H1 (cell line): Measurements from ENCODE around the gene NPIPA1. TPM values are rescaled to one million over a fixed set of nuclear protein-coding genes. Genes with fewer than 3 reads are reported as not detected.

Experiments used
- CTCF ChIA-PET: fragments of 300-600 bp; sonication (Branson Sonifier 250); formaldehyde crosslinking; loops from one replicate; lab custom pipeline; 2021; ENCODE audit not compliant: partially characterized antibody; lab: Charles Lee
- POLR2A ChIA-PET: fragments of 300-600 bp; sonication (Branson Sonifier 250); formaldehyde crosslinking; loops from one replicate; lab custom pipeline; 2021; ENCODE audit warnings: inconsistent platforms; ENCODE audit not compliant: partially characterized antibody; lab: Charles Lee
- DNase-seq, 2 experiments: peaks; one replicate each; pipeline versions ENCODE4 v3.0.0 to v3.0.0-alpha.2; 2010 to 2022; ENCODE audit warnings: low spot score in 2 of 2, low read depth in 1 of 2, mixed read lengths in 1 of 2
- FAIRE-seq: peaks from 2 replicates; lab custom pipeline; 2011; peaks lifted over from hg19 to GRCh38; lab: Jason Lieb, UNC
- H2AFZ ChIP-seq: 2 replicates; pipeline ENCODE4 v1.8.1; 2012; ENCODE audit warnings: low read length, inconsistent platforms
- H2AK5ac ChIP-seq: 2 replicates; pipeline ENCODE4 v1.6.1; 2013; ENCODE audit warnings: low read depth, low read length
- H2BK120ac ChIP-seq: replicated peaks from 2 replicates; pipeline ENCODE3; 2013; ENCODE audit warnings: low read depth, low read length, inconsistent platforms
- H2BK12ac ChIP-seq: 2 replicates; pipeline ENCODE4 v1.6.1; 2013; ENCODE audit warnings: low read depth, low read length
- H2BK15ac ChIP-seq: 2 replicates; pipeline ENCODE4 v1.6.1; 2013; ENCODE audit warnings: low read length
- H2BK20ac ChIP-seq: 2 replicates; pipeline ENCODE4 v1.6.1; 2013; ENCODE audit warnings: low read length
- H2BK5ac ChIP-seq: 2 replicates; pipeline ENCODE4 v1.6.1; 2013; ENCODE audit warnings: low read depth, low read length
- H3K14ac ChIP-seq: 2 replicates; pipeline ENCODE4 v1.6.1; 2013; ENCODE audit warnings: inconsistent platforms; ENCODE audit not compliant: insufficient read length
- H3K18ac ChIP-seq: 2 replicates; pipeline ENCODE4 v1.6.1; 2013; ENCODE audit warnings: low read length; ENCODE audit errors: extremely low read depth
- H3K23ac ChIP-seq: 2 replicates; pipeline ENCODE4 v1.6.1; 2013; ENCODE audit warnings: inconsistent platforms; ENCODE audit not compliant: insufficient read length
- H3K23me2 ChIP-seq: 2 replicates; pipeline ENCODE4 v1.6.1; 2013; ENCODE audit warnings: low read depth, low read length
- H3K27ac ChIP-seq: 2 replicates; pipeline ENCODE4 v1.6.1; 2011; ENCODE audit warnings: low read depth, low read length, inconsistent platforms
- H3K27me3 ChIP-seq, 4 experiments: replicated peaks in 1 of 4; 1 replicate in 1 of 4; 2 replicates in 3 of 4; pipeline versions ENCODE4 v1.6.1 to v1.8.1; 2011 to 2013; ENCODE audit warnings: low read length in 3 of 4, mild to moderate bottlenecking in 3 of 4, inconsistent platforms in 2 of 4, mixed read lengths in 2 of 4, moderate library complexity in 1 of 4; ENCODE audit not compliant: control insufficient read depth in 3 of 4, insufficient read depth in 3 of 4; ENCODE audit errors: extremely low read depth in 1 of 4
- H3K36me3 ChIP-seq, 4 experiments: 2 replicates each; pipeline versions ENCODE4 v1.6.1 to v1.8.1; 2011 to 2013; ENCODE audit warnings: mild to moderate bottlenecking in 4 of 4, low read length in 3 of 4, moderate library complexity in 2 of 4, control low read depth in 1 of 4, inconsistent platforms in 1 of 4; ENCODE audit not compliant: insufficient read depth in 4 of 4, control insufficient read depth in 2 of 4
- H3K4ac ChIP-seq: replicated peaks from 2 replicates; pipeline ENCODE3; 2013; ENCODE audit warnings: low read length, low read depth, mixed read lengths, inconsistent platforms; ENCODE audit not compliant: insufficient read length
- H3K4me1 ChIP-seq, 4 experiments: replicated peaks in 1 of 4; 1 replicate in 1 of 4; 2 replicates in 3 of 4; pipeline versions ENCODE4 v1.6.1 to v1.8.1; 2011 to 2013; ENCODE audit warnings: low read length in 3 of 4, inconsistent platforms in 2 of 4, mixed read lengths in 1 of 4; ENCODE audit not compliant: insufficient read depth in 4 of 4, control insufficient read depth in 3 of 4
- H3K4me2 ChIP-seq, 2 experiments: 2 replicates each; pipeline versions ENCODE4 v1.6.1 to v1.8.1; 2011 to 2013; ENCODE audit warnings: low read depth in 2 of 2, low read length in 2 of 2, control low read depth in 1 of 2, inconsistent platforms in 1 of 2, mild to moderate bottlenecking in 1 of 2; ENCODE audit not compliant: insufficient read depth in 1 of 2
- H3K4me3 ChIP-seq, 4 experiments: fragments of 200-600, 300-600 bp in 1 of 4; sonication (generic), shearing (Covaris generic), sonication (Bioruptor Twin) in 1 of 4; 2 replicates each; pipeline versions ENCODE4 v1.5.1 to v1.8.1; 2011 to 2016; ENCODE audit warnings: low read length in 4 of 4, low read depth in 3 of 4, control low read depth in 2 of 4, inconsistent platforms in 2 of 4, mild to moderate bottlenecking in 2 of 4, mixed read lengths in 1 of 4, moderate library complexity in 1 of 4; ENCODE audit not compliant: insufficient read depth in 2 of 4; ENCODE audit errors: extremely low read depth in 1 of 4
- H3K56ac ChIP-seq: replicated peaks from 2 replicates; pipeline ENCODE3; 2013; ENCODE audit warnings: low read depth, mild to moderate bottlenecking, mixed read lengths, low read length, inconsistent platforms; ENCODE audit not compliant: insufficient read length
- H3K79me1 ChIP-seq: 2 replicates; pipeline ENCODE4 v1.6.1; 2013; ENCODE audit warnings: low read depth, low read length, control low read depth
- H3K79me2 ChIP-seq, 2 experiments: 2 replicates each; pipeline versions ENCODE4 v1.6.1 to v1.8.1; 2012 to 2013; ENCODE audit warnings: low read length in 2 of 2, mild to moderate bottlenecking in 2 of 2, inconsistent platforms in 1 of 2; ENCODE audit not compliant: insufficient read depth in 2 of 2, control insufficient read depth in 1 of 2
- H3K9ac ChIP-seq, 4 experiments: replicated peaks in 1 of 4; 1 replicate in 1 of 4; 2 replicates in 3 of 4; pipeline versions ENCODE4 v1.6.1 to v1.8.1; 2011 to 2013; ENCODE audit warnings: low read depth in 3 of 4, low read length in 3 of 4, control low read depth in 2 of 4, mild to moderate bottlenecking in 2 of 4, moderate library complexity in 2 of 4, inconsistent platforms in 1 of 4; ENCODE audit errors: extremely low read depth in 1 of 4
- H3K9me3 ChIP-seq, 2 experiments: 2 replicates each; pipeline versions ENCODE4 v1.6.1 to v1.8.1; 2012 to 2013; ENCODE audit warnings: mild to moderate bottlenecking in 2 of 2, moderate library complexity in 2 of 2, control low read depth in 1 of 2, inconsistent platforms in 1 of 2, low read depth in 1 of 2, low read length in 1 of 2, mixed read lengths in 1 of 2; ENCODE audit not compliant: insufficient read depth in 2 of 2
- H4K20me1 ChIP-seq, 2 experiments: replicated peaks in 1 of 2; 2 replicates each; pipeline versions ENCODE3 to v1.8.1; 2011 to 2013; ENCODE audit warnings: inconsistent platforms in 2 of 2, low read length in 2 of 2, mild to moderate bottlenecking in 1 of 2; ENCODE audit not compliant: insufficient read depth in 2 of 2, control insufficient read depth in 1 of 2
- H4K5ac ChIP-seq: 2 replicates; pipeline ENCODE4 v1.6.1; 2013; ENCODE audit warnings: low read length, low read depth, mixed read lengths, inconsistent platforms; ENCODE audit not compliant: insufficient read length
- H4K8ac ChIP-seq: 2 replicates; pipeline ENCODE4 v1.8.0; 2013; ENCODE audit warnings: mild to moderate bottlenecking, moderate library complexity, low read length, inconsistent platforms; ENCODE audit not compliant: insufficient read depth; ENCODE audit errors: extremely low read depth
- H4K91ac ChIP-seq: replicated peaks from 2 replicates; pipeline ENCODE3; 2013; ENCODE audit warnings: low read length, mixed read lengths, inconsistent platforms; ENCODE audit not compliant: insufficient read length
- RNF2 ChIP-seq: fragments of 200-900, 300-1000 bp; sonication (generic); IDR thresholded peaks from 2 replicates; pipeline ENCODE4 v1.7.1; 2016; ENCODE audit warnings: borderline replicate concordance, low read depth, mild to moderate bottlenecking, antibody characterized with exemption, low read length; ENCODE audit not compliant: poor library complexity, severe bottlenecking; ENCODE audit errors: missing control alignments
- SIN3A ChIP-seq, 2 experiments: IDR thresholded peaks in 1 of 2; conservative IDR thresholded peaks in 1 of 2; 2 replicates each; pipeline ENCODE4 v1.6.1; 2011 to 2012; ENCODE audit warnings: low read length in 2 of 2, improper control_type of control experiment in 1 of 2, low read depth in 1 of 2, mild to moderate bottlenecking in 1 of 2
- SUZ12 ChIP-seq: fragments of 200-600 bp; sonication (generic); IDR thresholded peaks from 2 replicates; pipeline ENCODE4 v1.6.1; 2012; ENCODE audit warnings: mild to moderate bottlenecking, inconsistent platforms, low read length, moderate library complexity, mixed read lengths
- WGBS, 2 experiments: shearing (Covaris generic) in 1 of 2; methylation state at CpG; one replicate each; pipeline versions ENCODE4 v1.1.6 to v1.1.7; 2013 to 2015; ENCODE audit warnings: low lambda C conversion rate in 2 of 2, mixed read lengths in 2 of 2, inconsistent platforms in 1 of 2, low coverage in 1 of 2, missing lambda C conversion rate in 1 of 2; ENCODE audit not compliant: insufficient replicate concordance in 2 of 2, insufficient coverage in 1 of 2, insufficient read length in 1 of 2; ENCODE audit errors: extremely low coverage in 1 of 2, missing lambda C conversion rate in 1 of 2; 5-methylcytosine and 5-hydroxymethylcytosine counted together
- polyA plus RNA-seq, 7 experiments: library from polyadenylated mRNA; depleted of rRNA in 3 of 7; stranded (reverse) in 5 of 7; unstranded in 2 of 7; fragments of >200 nt in 5 of 7; fragments of 200-250 nt in 2 of 7; gene quantifications; 1 replicate in 5 of 7; 2 replicates in 1 of 7; 4 replicates in 1 of 7; pipeline versions ENCODE4 v1.2.1 to v1.2.3, GENCODE V29; 2011 to 2013; ENCODE audit warnings: missing spikeins in 2 of 7, mixed read lengths in 2 of 7
- total RNA-seq: library from RNA; stranded (reverse); fragmentation: NEBNext Ultra II Directional; extraction: Animal tissue kit (Norgen Biotek cat#: 25700); gene quantifications from 2 replicates; pipeline ENCODE4 v1.2.1, GENCODE V29; 2021

The NPIPA1 gene
- total and polyA plus RNA-seq, 2 of the 8 experiments (the other 6 are each of a cell fraction or from before 2014, with no cell fraction given), result 60.0 to 97.8 TPM

- no peak overlapping the region for H4K5ac ChIP-seq
- no peaks in the 10 kb centered on the region for H3K79me1 ChIP-seq
- no peak for DNase-seq
Measured at GRCh38 chr16:14958323-14958600, 21.0 kb downstream of the NPIPA1 start.

More at GRCh38 chr16:14958323-14958600, 21.0 kb downstream of the NPIPA1 start:
- Histone ChIP-seq H3K14ac (no peak overlapping the region), H3K9me3 (no peaks in the 10 kb centered on the region), H3K56ac (no peak overlapping the region), H2BK20ac (no peak overlapping the region), H2BK120ac (no peak overlapping the region), H3K27ac (no peak overlapping the region), H2AFZ (no peak overlapping the region), H3K9ac (no peak overlapping the region), H3K36me3 (no peaks in the 10 kb centered on the region), H3K27me3 (no peaks in the 10 kb centered on the region), H3K4ac (no peak overlapping the region), H4K20me1 (peaks cover 0 to 1% of the 10 kb centered on the region in 2 experiments), H3K4me2 (no peak overlapping the region), H3K18ac (no peak overlapping the region), H4K8ac (no peak overlapping the region), H4K91ac (no peak overlapping the region), H2BK5ac (no peak overlapping the region), H3K4me3 (no peak overlapping the region), H3K79me2 (no peaks in the 10 kb centered on the region), H3K23me2 (no peaks in the 10 kb centered on the region), H3K4me1 (no peaks in the 10 kb centered on the region), H2AK5ac (no peak overlapping the region), H2BK15ac (no peak overlapping the region), H3K23ac (no peak overlapping the region), H2BK12ac (no peak overlapping the region)
- TF ChIP-seq SIN3A (conservative IDR thresholded peaks at IDR 0.05 in 1 of 2, IDR thresholded peaks at IDR 0.05 in 1 of 2; ENCODE audit: low read depth in 1 of 2, low read length in 2 of 2), result no peak
- TF ChIP-seq RNF2, result no peak
- no peak for TF ChIP-seq SUZ12
- POLR2A ChIA-PET, result no interaction called here
- FAIRE-seq, result no peak
- 88% methylated on average over 4 of the region's 4 CpGs; no CpG with 5 or more reads in 1 of the 2 experiments for WGBS, 2 experiments
- CTCF ChIA-PET, result no interaction called here
